Measurements from ENCODE around the gene CNTNAP2.

- TF ChIP-seq BHLHE40 (IDR thresholded peaks at IDR 0.05; ENCODE audit: borderline replicate concordance) (no peak), FOXM1 (IDR thresholded peaks at IDR 0.05; ENCODE audit: borderline replicate concordance) (no peak), ZNF384 (IDR thresholded peaks at IDR 0.05) (no peak), CTBP1 (IDR thresholded peaks at IDR 0.05; ENCODE audit: borderline replicate concordance) (no peak), TARDBP (IDR thresholded peaks at IDR 0.05) (no peak)
These were observed 2096.1 kb downstream of the CNTNAP2 start for GRCh38 chr7:148212731-148213130.
